ENCODE measurements around the gene PLIN5. TPM values are rescaled to one million over a fixed set of nuclear protein-coding genes. Genes with fewer than 3 reads are reported as not detected.

PLIN5 gene
- total RNA-seq, 1 experiment from 2014 or later: 3.9 TPM

DNA sequence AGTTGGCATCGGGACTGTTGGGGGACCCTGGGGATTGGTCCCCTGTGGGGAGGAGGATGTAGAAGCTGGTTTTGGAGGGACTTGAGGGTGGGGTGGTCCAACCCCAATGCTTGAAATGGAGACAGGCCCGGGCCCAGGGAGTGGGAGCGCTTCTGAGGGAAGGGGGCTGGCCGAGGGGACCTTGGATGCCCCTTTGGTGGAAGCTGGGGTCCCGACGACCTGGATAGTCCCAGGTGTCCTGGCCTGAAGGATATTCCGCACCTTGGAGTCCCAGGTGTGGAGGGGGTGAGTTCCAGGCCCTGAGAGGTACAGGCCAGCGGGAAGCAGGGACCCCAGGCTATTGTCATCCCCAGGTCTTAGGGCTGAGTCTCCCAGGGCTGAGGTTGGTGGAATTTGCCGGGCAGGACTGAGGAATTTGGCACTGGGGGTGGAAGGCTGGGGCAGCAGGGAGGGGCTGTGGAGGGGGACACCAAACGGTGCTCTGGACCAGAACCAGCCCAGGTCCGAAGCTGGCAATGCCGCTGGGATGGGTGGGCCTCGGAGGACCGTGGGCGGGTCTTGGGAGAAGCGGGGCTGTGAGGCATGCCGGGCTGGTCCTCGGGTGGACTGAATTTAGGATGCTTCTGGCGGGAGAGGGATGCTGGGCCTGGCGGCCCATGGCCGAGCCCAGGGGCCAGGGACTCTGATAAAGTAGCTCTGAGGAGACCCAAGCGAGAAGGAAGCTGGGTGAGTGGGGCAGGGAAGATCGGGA, 61.1 kb downstream of the PLIN5 start:
- Histone ChIP-seq H3K56ac (ENCODE audit: insufficient read length, low read depth, low read length) (no peak overlapping the region), H2BK120ac (ENCODE audit: low read depth, low read length, poor library complexity, severe bottlenecking) (no peak overlapping the region), H3K4me1 (ENCODE audit: insufficient read depth, low read length) (no peaks in the 10 kb centered on the region; the same call in 1 of the 2 replicates), H2BK20ac (ENCODE audit: low read depth, low read length, poor library complexity, severe bottlenecking) (no peak overlapping the region), H3K79me1 (ENCODE audit: insufficient read depth, low read depth, low read length, poor library complexity, severe bottlenecking) (peaks cover 12% of the 10 kb centered on the region), H3K23ac (ENCODE audit: insufficient read length, low read depth, low read length) (no peak overlapping the region), H4K20me1 (ENCODE audit: control insufficient read depth, insufficient read depth, insufficient read length) (peaks cover 3% of the 10 kb centered on the region), H4K5ac (ENCODE audit: insufficient read length, low read depth, low read length) (no peak overlapping the region), H3K9me3 (ENCODE audit: control insufficient read depth, low read depth, low read length) (no peaks in the 10 kb centered on the region), H2AK5ac (ENCODE audit: insufficient read length, low read length) (no peak overlapping the region), H4K91ac (ENCODE audit: insufficient read length, low read depth, low read length) (no peak overlapping the region), H2BK12ac (ENCODE audit: insufficient read length, low read depth, low read length) (no peak overlapping the region), H2BK5ac (ENCODE audit: insufficient read length, low read length) (no peak overlapping the region), H3K18ac (ENCODE audit: insufficient read length, low read depth, low read length) (no peak overlapping the region), H3K79me2 (ENCODE audit: insufficient read depth, low read length) (peaks cover 10% of the 10 kb centered on the region; the same call in 1 of the 2 replicates), H3K4ac (ENCODE audit: low read depth, low read length) (no peak overlapping the region), H2AFZ (ENCODE audit: low read length) (no peak overlapping the region), H3T11ph (ENCODE audit: low read length) (no peak overlapping the region), H3K9ac (ENCODE audit: extremely low read depth, insufficient read length, low read length) (peak overlapping the region; percentile 47), H3K27ac (ENCODE audit: insufficient read length, low read depth, low read length) (no peak overlapping the region), H4K8ac (replicated peaks; ENCODE audit: insufficient read length, low read depth, low read length) (no peak overlapping the region), H3K14ac (ENCODE audit: insufficient read depth, low read length) (no peak overlapping the region; the same call in 1 of the 2 replicates), H2BK15ac (ENCODE audit: low read depth, low read length) (no peak overlapping the region), H3K27me3 (ENCODE audit: insufficient read depth, low read length) (no peaks in the 10 kb centered on the region), H3K23me2 (ENCODE audit: insufficient read length, low read depth, low read length, poor library complexity, severe bottlenecking) (peaks cover 17% of the 10 kb centered on the region), H3K4me2 (ENCODE audit: insufficient read depth, insufficient read length, low read length) (peak overlapping the region; percentile 74)
- Mint-ChIP-seq H3K4me1 (peaks cover 7 to 21% of the 10 kb centered on the region in 2 experiments), H3K27me3 (ENCODE audit: low read depth) (no peaks in the 10 kb centered on the region), H3K9me3 (peaks cover 0 to 3% of the 10 kb centered on the region in 2 experiments; a peak in 2 of 5 replicates), H3K36me3 (ENCODE audit: insufficient read depth in 1 of 3, low read depth in 3 of 3) (peaks cover 8 to 29% (median 27%) of the 10 kb centered on the region in 3 experiments; a peak in 6 of 7 replicates), H3K27ac (peak overlapping the region; percentile 95 to 98 (median 95)), H3K4me3 (peak overlapping the region in 1 of 2 experiments; percentile 88; a peak in 3 of 5 replicates)
- WGBS (ENCODE audit: extremely low coverage, insufficient read length, low lambda C conversion rate): no CpG with 5 or more reads among the region's 23 CpGs
- TF ChIP-seq, protein P1, sequence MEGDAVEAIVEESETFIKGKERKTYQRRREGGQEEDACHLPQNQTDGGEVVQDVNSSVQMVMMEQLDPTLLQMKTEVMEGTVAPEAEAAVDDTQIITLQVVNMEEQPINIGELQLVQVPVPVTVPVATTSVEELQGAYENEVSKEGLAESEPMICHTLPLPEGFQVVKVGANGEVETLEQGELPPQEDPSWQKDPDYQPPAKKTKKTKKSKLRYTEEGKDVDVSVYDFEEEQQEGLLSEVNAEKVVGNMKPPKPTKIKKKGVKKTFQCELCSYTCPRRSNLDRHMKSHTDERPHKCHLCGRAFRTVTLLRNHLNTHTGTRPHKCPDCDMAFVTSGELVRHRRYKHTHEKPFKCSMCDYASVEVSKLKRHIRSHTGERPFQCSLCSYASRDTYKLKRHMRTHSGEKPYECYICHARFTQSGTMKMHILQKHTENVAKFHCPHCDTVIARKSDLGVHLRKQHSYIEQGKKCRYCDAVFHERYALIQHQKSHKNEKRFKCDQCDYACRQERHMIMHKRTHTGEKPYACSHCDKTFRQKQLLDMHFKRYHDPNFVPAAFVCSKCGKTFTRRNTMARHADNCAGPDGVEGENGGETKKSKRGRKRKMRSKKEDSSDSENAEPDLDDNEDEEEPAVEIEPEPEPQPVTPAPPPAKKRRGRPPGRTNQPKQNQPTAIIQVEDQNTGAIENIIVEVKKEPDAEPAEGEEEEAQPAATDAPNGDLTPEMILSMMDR (conservative IDR thresholded peaks at IDR 0.05): no peak
- DNase-seq: no peak
